GM19438 (cell line): ENCODE measurements around the gene RIC1.
"Not testable (repeated sequence)": the region's sequence is repeated elsewhere in the genome, so short reads cannot be mapped to it uniquely, and the experiment has no call there.

Experiments
- ATAC-seq: cut with Tn5 transposase; IDR thresholded peaks from one replicate; pipeline ENCODE4 v1.9.1; 2021; ENCODE audit warnings: low read depth; ENCODE audit not compliant: unreplicated experiment

The RIC1 gene

GRCh38 chr9:5784526-5785315 lies 155.8 kb downstream of the RIC1 start:
- ATAC-seq: no peak

- ATAC-seq: no peak
These were observed 157.6 kb downstream of the RIC1 start for GRCh38 chr9:5786370-5787127.

- no peak for ATAC-seq
These were observed 158.3 kb downstream of the RIC1 start for GRCh38 chr9:5787220-5787619.

GRCh38 chr9:5787759-5788302 lies 158.9 kb downstream of the RIC1 start:
- ATAC-seq: no peak

GRCh38 chr9:5789489-5789888 lies 160.6 kb downstream of the RIC1 start:
- ATAC-seq: no peak

GRCh38 chr9:5790923-5791322 lies 162.0 kb downstream of the RIC1 start:
- ATAC-seq: no peak

GRCh38 chr9:5791870-5792269 lies 163.0 kb downstream of the RIC1 start:
- no peak for ATAC-seq

- no peak for ATAC-seq
These were observed 164.9 kb downstream of the RIC1 start for GRCh38 chr9:5793812-5794211.

GRCh38 chr9:5796298-5796697 lies 167.4 kb downstream of the RIC1 start:
- ATAC-seq: no peak

GRCh38 chr9:5798581-5798980 lies 169.7 kb downstream of the RIC1 start:
- no peak for ATAC-seq

- ATAC-seq: no peak
These were observed 170.4 kb downstream of the RIC1 start for GRCh38 chr9:5799314-5799713.

- not testable (repeated sequence) for ATAC-seq
These were observed 171.5 kb downstream of the RIC1 start for GRCh38 chr9:5800378-5800777.

GRCh38 chr9:5800969-5801738 lies 172.2 kb downstream of the RIC1 start:
- ATAC-seq: no peak

- no peak for ATAC-seq
These were observed 172.8 kb downstream of the RIC1 start for GRCh38 chr9:5801739-5802113.

GRCh38 chr9:5805478-5805877 lies 176.6 kb downstream of the RIC1 start:
- ATAC-seq: no peak

- no peak for ATAC-seq
These were observed 182.8 kb downstream of the RIC1 start for GRCh38 chr9:5811751-5812150.

GRCh38 chr9:5813824-5814223 lies 184.9 kb downstream of the RIC1 start:
- no peak for ATAC-seq

- no peak for ATAC-seq
These were observed 186.6 kb downstream of the RIC1 start for GRCh38 chr9:5815461-5815860.

GRCh38 chr9:5817862-5818261 lies 189.0 kb downstream of the RIC1 start:
- ATAC-seq: no peak

- ATAC-seq: no peak
These were observed 189.7 kb downstream of the RIC1 start for GRCh38 chr9:5818424-5819142.
